Stomach (tissue), 9 donors: ENCODE measurements around the gene CAVIN2. TPM values are rescaled to one million over a fixed set of nuclear protein-coding genes. Genes with fewer than 3 reads are reported as not detected.

Experiments
- DNase-seq, 2 donors: peaks; one replicate each; pipeline versions ENCODE4 v3.0.0 to v3.0.0-alpha.2; 2013 to 2019
- H3K27ac ChIP-seq, 5 donors: fragments of 200-600 bp in 4 of 5; sonication (generic) in 4 of 5; one replicate each; pipeline ENCODE4 v1.5.1; 2013 to 2019; ENCODE audit warnings: mild to moderate bottlenecking in 1 of 5, moderate library complexity in 1 of 5
- H3K27me3 ChIP-seq, 3 donors: fragments of 200-600 bp; sonication (generic); one replicate each; pipeline ENCODE4 v1.5.1; 2017 to 2019; ENCODE audit warnings: mixed run types in 1 of 3
- H3K36me3 ChIP-seq, 4 donors: fragments of 200-600 bp; sonication (generic); 1 replicate in 3 of 4; 2 replicates in 1 of 4; pipeline ENCODE4 v1.5.1; 2016 to 2019
- H3K4me1 ChIP-seq, 4 donors: fragments of 200-600 bp; sonication (generic); one replicate each; pipeline ENCODE4 v1.5.1; 2016 to 2019
- H3K4me3 ChIP-seq, 4 donors: fragments of 200-600 bp; sonication (generic) in 3 of 4; one replicate each; pipeline ENCODE4 v1.5.1; 2016 to 2019; ENCODE audit warnings: mild to moderate bottlenecking in 1 of 4
- H3K9me3 ChIP-seq, 4 donors: fragments of 200-600 bp; sonication (generic); one replicate each; pipeline ENCODE4 v1.5.1; 2016 to 2019
- EP300 ChIP-seq: sonication (generic); formaldehyde crosslinking; IDR thresholded peaks from one replicate; pipeline ENCODE4 v1.6.1; 2017; ENCODE audit warnings: antibody characterized with exemption
- POLR2A ChIP-seq, 4 donors: fragments of 450-650 bp; IDR thresholded peaks; one replicate each; pipeline ENCODE4 v1.6.1; 2016; ENCODE audit warnings: antibody characterized with exemption in 4 of 4, control low read depth in 2 of 4, mild to moderate bottlenecking in 1 of 4, moderate library complexity in 1 of 4
- POLR2AphosphoS5 ChIP-seq, 3 donors: sonication (generic); formaldehyde crosslinking; IDR thresholded peaks; one replicate each; pipeline ENCODE4 v1.6.1; 2016; ENCODE audit warnings: antibody characterized with exemption in 3 of 3
- WGBS, 5 donors: extraction: QIAGEN DNeasy Blood & Tissue Kit in 3 of 5; methylation state at CpG; one replicate each; pipeline versions ENCODE4 v1.1.5 to v1.1.7; 2013 to 2018; 5-methylcytosine and 5-hydroxymethylcytosine counted together
- intact Hi-C: fragments of 100-400 bp; cut with DNase I; formaldehyde crosslinking; loops from one replicate; pipeline ENCODE4 v1.15.1; 2023; ENCODE audit warnings: low total_unique reads
- polyA plus RNA-seq, 3 donors: library from polyadenylated mRNA; stranded (reverse); fragments of 200-250 nt; gene quantifications; one replicate each; pipeline ENCODE4 v1.2.3, GENCODE V29; 2013
- total RNA-seq, 5 donors: library from RNA; depleted of rRNA; stranded (reverse); fragments of >200 nt; gene quantifications; one replicate each; pipeline versions ENCODE4 v1.1.0 to v1.2.3, GENCODE V29; 2014 to 2016
- TF ChIP-seq, protein P1 (sequence below), 7 experiments: fragments of 450-650 bp in 4 of 7; fragments of 200-600 bp in 3 of 7; sonication (generic) in 3 of 7; IDR thresholded peaks; one replicate each; pipeline ENCODE4 v1.5.1; 2016 to 2019; ENCODE audit warnings: antibody characterized with exemption in 7 of 7, control low read depth in 2 of 7, mild to moderate bottlenecking in 1 of 7
- donor health status: healthy with polysubstance abuse.
- donor health status: Bipolar disorder and iron deficiency.
- donor health status: healthy.

CAVIN2 gene
- total and polyA plus RNA-seq, 8 donors, result 5.8 to 46.3 (median 13.7) TPM

DNA sequence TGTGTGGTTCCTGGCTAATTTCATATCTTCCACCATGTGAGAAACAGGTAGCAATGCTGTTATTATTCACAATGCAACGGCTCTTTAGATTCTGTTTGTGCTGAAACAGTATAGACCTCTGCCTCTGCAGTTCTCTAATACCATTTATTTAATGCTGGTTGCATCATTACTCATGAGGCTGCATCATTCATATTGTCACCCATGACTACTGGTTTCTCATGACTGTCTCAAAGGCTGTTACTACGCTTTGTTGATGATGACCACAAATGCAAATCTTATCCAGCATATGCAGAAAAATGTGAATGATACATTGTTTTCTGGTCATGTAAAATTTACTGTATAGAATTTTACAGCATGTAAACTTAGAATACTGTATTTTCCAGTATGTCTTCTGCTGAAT is 22.5 kb downstream of the CAVIN2 start:
- Histone ChIP-seq H3K4me1 (no peaks in the 10 kb centered on the region), H3K27me3 (no peaks in the 10 kb centered on the region), H3K9me3 (no peaks in the 10 kb centered on the region), H3K4me3 (no peak overlapping the region), H3K27ac (no peak overlapping the region), H3K36me3 (no peaks in the 10 kb centered on the region)
- intact Hi-C loops, result no loop called here
- no peak for TF ChIP-seq EP300
- no peak for TF ChIP-seq POLR2A (IDR thresholded peaks at IDR 0.05)
- TF ChIP-seq, protein P1, sequence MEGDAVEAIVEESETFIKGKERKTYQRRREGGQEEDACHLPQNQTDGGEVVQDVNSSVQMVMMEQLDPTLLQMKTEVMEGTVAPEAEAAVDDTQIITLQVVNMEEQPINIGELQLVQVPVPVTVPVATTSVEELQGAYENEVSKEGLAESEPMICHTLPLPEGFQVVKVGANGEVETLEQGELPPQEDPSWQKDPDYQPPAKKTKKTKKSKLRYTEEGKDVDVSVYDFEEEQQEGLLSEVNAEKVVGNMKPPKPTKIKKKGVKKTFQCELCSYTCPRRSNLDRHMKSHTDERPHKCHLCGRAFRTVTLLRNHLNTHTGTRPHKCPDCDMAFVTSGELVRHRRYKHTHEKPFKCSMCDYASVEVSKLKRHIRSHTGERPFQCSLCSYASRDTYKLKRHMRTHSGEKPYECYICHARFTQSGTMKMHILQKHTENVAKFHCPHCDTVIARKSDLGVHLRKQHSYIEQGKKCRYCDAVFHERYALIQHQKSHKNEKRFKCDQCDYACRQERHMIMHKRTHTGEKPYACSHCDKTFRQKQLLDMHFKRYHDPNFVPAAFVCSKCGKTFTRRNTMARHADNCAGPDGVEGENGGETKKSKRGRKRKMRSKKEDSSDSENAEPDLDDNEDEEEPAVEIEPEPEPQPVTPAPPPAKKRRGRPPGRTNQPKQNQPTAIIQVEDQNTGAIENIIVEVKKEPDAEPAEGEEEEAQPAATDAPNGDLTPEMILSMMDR (IDR thresholded peaks at IDR 0.05), result no peak
- TF ChIP-seq POLR2AphosphoS5 (IDR thresholded peaks at IDR 0.05), result no peak
- WGBS, 5 donors, result 90 to 96% (median 94%) methylated on average over 2 of the region's 2 CpGs
- DNase-seq, result no peak

DNA sequence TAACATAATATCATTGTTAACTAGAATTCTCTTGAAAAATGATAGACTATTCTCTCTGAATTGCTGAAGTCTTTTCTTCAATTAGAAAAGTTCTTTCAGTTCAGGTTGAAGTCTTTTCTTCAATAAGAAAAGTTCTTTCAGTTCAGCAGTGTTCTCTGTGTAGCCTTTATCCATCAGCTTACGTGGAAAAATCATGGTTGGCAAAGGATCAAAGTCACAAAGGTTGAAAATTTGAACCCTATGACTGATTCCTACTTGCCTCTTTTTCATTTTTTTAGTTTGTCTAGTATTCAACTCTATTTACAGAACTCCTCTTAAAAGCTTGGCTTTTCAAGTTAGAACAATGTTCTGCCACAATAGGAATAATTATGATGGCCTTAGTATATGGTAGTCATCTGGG is 25.8 kb downstream of the CAVIN2 start:
- no peak for DNase-seq
- H3K4me1 ChIP-seq, result peaks cover 0 to 9% (median 4%) of the 10 kb centered on the region in 4 donors
- no peaks in the 10 kb centered on the region for H3K9me3 ChIP-seq
- H3K4me3 ChIP-seq, result no peak overlapping the region
- intact Hi-C loops, result no loop called here
- H3K27ac ChIP-seq, result no peak overlapping the region
- TF ChIP-seq POLR2A (IDR thresholded peaks at IDR 0.05) (no peak), POLR2AphosphoS5 (IDR thresholded peaks at IDR 0.05) (no peak), EP300 (no peak)
- TF ChIP-seq, protein P1 (IDR thresholded peaks at IDR 0.05), result no peak
- H3K27me3 ChIP-seq, result no peaks in the 10 kb centered on the region
- H3K36me3 ChIP-seq, result no peaks in the 10 kb centered on the region
- WGBS, 5 donors, result 25 to 41% (median 38%) methylated on average over 1 of the region's 1 CpG

DNA sequence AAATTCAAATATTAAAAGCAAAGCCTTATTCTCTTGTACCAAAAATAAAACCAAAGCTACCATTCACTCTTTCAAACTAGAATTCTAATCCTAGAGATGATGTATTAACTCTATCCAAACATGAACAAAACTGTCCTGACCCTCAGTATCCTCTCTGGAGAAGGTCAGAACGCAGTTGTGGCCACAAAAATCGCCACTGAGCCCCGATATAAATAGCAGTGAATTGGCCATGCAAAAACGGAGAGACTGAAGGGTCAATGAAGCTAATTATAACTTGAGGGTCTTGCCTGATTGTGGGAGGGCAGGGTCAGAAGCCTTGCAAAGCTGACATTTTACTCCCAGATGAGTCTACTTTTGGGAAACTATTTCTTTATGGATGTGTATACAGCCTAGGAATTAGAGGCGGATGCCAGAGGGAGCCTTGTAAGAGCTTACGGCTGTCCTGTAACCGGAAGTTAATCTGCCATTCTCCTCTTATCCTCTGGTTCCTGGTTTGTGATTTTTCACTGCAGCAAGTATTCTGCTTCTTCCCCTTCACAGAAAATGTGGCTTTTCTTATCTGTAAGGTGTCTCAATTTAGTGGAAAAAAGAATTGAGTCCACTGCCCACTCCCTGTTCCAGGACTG is 28.1 kb downstream of the CAVIN2 start:
- Histone ChIP-seq H3K4me1 (peaks cover 0 to 9% (median 4%) of the 10 kb centered on the region in 4 donors), H3K36me3 (no peaks in the 10 kb centered on the region), H3K27me3 (no peaks in the 10 kb centered on the region), H3K9me3 (no peaks in the 10 kb centered on the region), H3K4me3 (no peak overlapping the region), H3K27ac (no peak overlapping the region)
- DNase-seq, result no peak
- intact Hi-C loops, result no loop called here
- WGBS, 5 donors, result 57 to 74% (median 58%) methylated on average over 7 of the region's 7 CpGs
- TF ChIP-seq, protein P1 (IDR thresholded peaks at IDR 0.05), result no peak
- no peak for TF ChIP-seq POLR2AphosphoS5 (IDR thresholded peaks at IDR 0.05)
- TF ChIP-seq POLR2A (IDR thresholded peaks at IDR 0.05), result no peak
- TF ChIP-seq EP300, result no peak

DNA sequence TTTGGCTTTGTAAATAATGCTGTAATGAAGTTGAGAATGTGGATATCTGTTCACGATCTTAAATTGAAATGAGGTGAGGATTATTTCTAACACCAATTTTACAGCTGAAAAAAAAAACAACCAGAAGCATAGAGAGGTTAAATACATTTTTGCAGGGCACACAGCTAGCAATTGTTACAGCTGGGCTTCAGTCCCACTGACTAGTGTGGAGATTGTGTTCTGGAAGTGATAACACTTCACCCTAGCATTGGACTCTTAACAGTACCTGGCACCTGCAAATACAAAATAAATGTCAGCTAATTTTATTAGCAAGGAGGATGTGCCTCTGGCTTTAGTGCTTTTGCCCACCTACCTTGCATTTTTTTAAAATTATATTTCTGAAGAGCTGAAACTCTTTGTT is 28.8 kb downstream of the CAVIN2 start:
- TF ChIP-seq, protein P1 (IDR thresholded peaks at IDR 0.05), result no peak
- TF ChIP-seq POLR2AphosphoS5 (IDR thresholded peaks at IDR 0.05), result no peak
- no peak for TF ChIP-seq EP300
- no peak for TF ChIP-seq POLR2A (IDR thresholded peaks at IDR 0.05)
- DNase-seq, result no peak
- Histone ChIP-seq H3K4me3 (no peak overlapping the region), H3K36me3 (no peaks in the 10 kb centered on the region), H3K27me3 (no peaks in the 10 kb centered on the region), H3K27ac (no peak overlapping the region), H3K9me3 (no peaks in the 10 kb centered on the region), H3K4me1 (peaks cover 0 to 9% (median 4%) of the 10 kb centered on the region in 4 donors)
- 27 to 70% (median 51%) methylated on average over 1 of the region's 1 CpG for WGBS, 5 donors
- intact Hi-C loops, result no loop called here
